ENCODE measurements around the gene RNF113A. TPM values are rescaled to one million over a fixed set of nuclear protein-coding genes. Genes with fewer than 3 reads are reported as not detected.
"Not testable (repeated sequence)": the region's sequence is repeated elsewhere in the genome, so short reads cannot be mapped to it uniquely, and the experiment has no call there.

RNF113A gene
- total RNA-seq, 1 donor from 2014 or later: 9.7 TPM

DNA sequence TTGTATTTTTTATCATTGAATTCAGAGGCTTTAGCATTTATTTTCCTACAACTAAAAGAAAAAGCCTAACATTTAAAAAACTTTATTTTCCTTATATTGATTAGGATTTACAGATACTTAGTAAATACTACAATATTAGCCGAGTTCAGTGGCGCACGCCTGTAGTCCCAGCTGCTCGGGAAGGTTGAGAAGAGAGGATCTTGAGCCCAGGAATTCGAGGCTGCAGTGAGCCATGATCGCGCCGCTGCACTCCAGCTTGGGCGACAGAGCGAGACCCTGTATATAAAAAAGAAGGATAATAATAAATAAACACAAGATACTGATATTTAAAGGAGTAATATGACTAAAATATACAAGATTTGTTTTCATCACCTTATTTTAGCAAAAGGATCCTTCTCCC lies 18.1 kb downstream of the RNF113A start:
- Mint-ChIP-seq H3K36me3 (peaks cover 13% of the 10 kb centered on the region), H3K4me1 (peaks cover 12% of the 10 kb centered on the region), H3K9me3 (peaks cover 22% of the 10 kb centered on the region), H3K27me3 (ENCODE audit: low read depth) (peaks cover 5% of the 10 kb centered on the region), H3K4me3 (peak overlapping the region; percentile 96), H3K27ac (peak overlapping the region; percentile 99)
- TF ChIP-seq, protein P1, sequence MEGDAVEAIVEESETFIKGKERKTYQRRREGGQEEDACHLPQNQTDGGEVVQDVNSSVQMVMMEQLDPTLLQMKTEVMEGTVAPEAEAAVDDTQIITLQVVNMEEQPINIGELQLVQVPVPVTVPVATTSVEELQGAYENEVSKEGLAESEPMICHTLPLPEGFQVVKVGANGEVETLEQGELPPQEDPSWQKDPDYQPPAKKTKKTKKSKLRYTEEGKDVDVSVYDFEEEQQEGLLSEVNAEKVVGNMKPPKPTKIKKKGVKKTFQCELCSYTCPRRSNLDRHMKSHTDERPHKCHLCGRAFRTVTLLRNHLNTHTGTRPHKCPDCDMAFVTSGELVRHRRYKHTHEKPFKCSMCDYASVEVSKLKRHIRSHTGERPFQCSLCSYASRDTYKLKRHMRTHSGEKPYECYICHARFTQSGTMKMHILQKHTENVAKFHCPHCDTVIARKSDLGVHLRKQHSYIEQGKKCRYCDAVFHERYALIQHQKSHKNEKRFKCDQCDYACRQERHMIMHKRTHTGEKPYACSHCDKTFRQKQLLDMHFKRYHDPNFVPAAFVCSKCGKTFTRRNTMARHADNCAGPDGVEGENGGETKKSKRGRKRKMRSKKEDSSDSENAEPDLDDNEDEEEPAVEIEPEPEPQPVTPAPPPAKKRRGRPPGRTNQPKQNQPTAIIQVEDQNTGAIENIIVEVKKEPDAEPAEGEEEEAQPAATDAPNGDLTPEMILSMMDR (IDR thresholded peaks at IDR 0.05; ENCODE audit: unreplicated experiment): no peak
- DNase-seq (ENCODE audit: low spot score in 2 of 2, unreplicated experiment in 2 of 2): no peak

DNA sequence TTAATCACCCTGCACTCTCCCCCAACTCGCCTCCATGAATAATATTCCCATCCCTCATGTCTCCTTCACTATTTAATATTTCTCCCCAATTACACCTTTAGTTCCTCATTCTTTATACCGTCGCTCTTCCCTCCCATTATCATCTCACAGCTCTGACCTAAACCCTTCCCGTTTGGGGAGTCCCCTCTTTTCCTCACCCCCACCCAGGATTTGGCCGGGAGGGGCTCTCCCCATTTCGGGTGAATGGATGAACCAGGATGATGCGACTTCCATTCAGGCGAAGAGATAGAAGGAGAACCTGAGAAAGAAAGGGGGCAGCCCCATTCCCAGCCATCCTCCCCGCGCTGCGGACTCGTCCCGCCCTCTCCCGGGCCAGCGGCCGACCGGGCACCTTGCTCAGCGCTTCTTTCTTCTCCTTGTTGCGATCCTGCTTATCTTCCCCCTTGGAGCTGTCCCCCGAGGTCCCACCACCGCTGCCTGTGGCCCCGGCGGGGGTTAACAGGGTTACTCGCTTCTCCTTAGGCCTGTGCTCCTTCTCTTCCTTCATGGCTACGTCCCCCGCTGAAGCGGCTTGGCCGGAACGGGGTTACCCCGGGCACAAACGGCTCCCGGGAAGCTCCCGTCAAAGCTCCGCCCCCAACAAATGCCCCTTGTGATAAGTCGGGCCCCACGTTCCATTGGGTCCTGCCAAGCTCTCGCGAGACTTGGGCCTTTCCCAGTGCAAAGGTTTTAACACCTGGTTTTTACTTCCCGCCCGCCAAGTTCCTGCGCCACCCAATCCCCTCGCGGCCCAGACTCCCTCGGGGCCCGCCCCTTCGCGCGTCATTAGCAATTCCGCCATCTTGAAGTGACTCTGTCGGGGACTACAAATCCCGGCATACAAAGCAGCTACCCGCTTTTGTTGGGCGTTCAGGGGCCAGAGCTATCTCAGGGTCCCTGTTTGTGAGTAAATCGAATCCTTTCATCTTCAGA lies 18.9 kb downstream of the RNF113A start, which contains the start of gene UPF3B:
UPF3B (minus strand) TSS at position 582 of the 972 bp plus-strand sequence; CDS start at position 547, 35 bp downstream.
- peaks cover 12% of the 10 kb centered on the region for H3K4me1 Mint-ChIP-seq
- peaks cover 16% of the 10 kb centered on the region for H3K36me3 Mint-ChIP-seq
- H3K4me3 Mint-ChIP-seq: peak within 1 kb of the TSS; percentile 96
- peaks cover 2% of the 10 kb centered on the region for H3K27me3 Mint-ChIP-seq (ENCODE audit: low read depth)
- DNase-seq (ENCODE audit: low spot score in 2 of 2, unreplicated experiment in 2 of 2): peak; percentile 88 to 93
- TF ChIP-seq, protein P1 (IDR thresholded peaks at IDR 0.05; ENCODE audit: unreplicated experiment): no peak
- H3K9me3 Mint-ChIP-seq: peaks cover 25% of the 10 kb centered on the region
- peak within 1 kb of the TSS; percentile 99 for H3K27ac Mint-ChIP-seq

DNA sequence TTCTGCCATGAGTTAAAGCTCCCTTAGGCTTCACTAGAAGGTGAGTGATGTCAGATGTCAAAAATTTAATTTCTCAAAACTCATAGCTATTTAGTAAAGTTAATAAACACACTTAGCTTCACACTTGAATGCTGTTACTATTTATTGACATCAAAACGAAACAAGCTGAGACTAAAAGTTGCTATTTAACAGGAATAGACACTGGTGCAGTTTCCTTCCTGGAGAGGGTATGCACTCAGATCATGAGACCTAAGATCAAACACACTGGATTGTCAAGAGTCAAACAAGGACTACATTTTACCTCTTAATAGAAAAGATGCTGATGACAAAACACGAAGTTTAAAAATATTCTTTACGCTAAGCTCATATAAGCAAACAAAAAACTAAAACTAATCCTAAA lies 37.6 kb downstream of the RNF113A start:
- no peak for DNase-seq (ENCODE audit: low spot score in 2 of 2, unreplicated experiment in 2 of 2)
- peaks cover 28% of the 10 kb centered on the region for H3K9me3 Mint-ChIP-seq
- H3K36me3 Mint-ChIP-seq: peaks cover 44% of the 10 kb centered on the region
- TF ChIP-seq, protein P1 (IDR thresholded peaks at IDR 0.05; ENCODE audit: unreplicated experiment): no peak
- H3K27ac Mint-ChIP-seq: no peak overlapping the region
- no peak overlapping the region for H3K4me3 Mint-ChIP-seq
- no peaks in the 10 kb centered on the region for H3K4me1 Mint-ChIP-seq
- H3K27me3 Mint-ChIP-seq (ENCODE audit: low read depth): no peaks in the 10 kb centered on the region

DNA sequence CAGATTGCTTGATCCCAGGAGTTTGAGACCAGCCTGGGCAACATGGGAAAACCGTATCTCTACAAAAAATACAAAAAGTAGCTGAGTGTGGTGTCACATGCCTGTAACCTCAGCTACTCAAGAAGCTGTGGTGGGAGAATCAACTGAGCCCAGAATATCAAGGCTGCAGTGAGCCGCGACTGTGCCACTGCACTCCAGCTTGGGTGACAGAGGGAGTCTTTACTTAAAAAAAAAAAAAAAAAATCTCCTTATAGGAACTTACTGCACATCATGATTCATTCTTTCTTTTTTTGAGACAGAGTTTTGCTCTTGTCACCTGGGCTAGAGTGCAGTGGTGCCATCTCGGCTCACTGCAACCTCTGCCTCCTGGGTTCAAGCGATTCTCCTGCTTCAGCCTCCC lies 43.1 kb downstream of the RNF113A start:
- H3K9me3 Mint-ChIP-seq: peaks cover 14% of the 10 kb centered on the region
- H3K36me3 Mint-ChIP-seq: peaks cover 20% of the 10 kb centered on the region
- H3K4me1 Mint-ChIP-seq: no peaks in the 10 kb centered on the region
- H3K27me3 Mint-ChIP-seq (ENCODE audit: low read depth): no peaks in the 10 kb centered on the region
- H3K4me3 Mint-ChIP-seq: no peak overlapping the region
- H3K27ac Mint-ChIP-seq: no peak overlapping the region
- TF ChIP-seq, protein P1 (IDR thresholded peaks at IDR 0.05; ENCODE audit: unreplicated experiment): no peak
- no peak for DNase-seq (ENCODE audit: low spot score in 2 of 2, unreplicated experiment in 2 of 2)

DNA sequence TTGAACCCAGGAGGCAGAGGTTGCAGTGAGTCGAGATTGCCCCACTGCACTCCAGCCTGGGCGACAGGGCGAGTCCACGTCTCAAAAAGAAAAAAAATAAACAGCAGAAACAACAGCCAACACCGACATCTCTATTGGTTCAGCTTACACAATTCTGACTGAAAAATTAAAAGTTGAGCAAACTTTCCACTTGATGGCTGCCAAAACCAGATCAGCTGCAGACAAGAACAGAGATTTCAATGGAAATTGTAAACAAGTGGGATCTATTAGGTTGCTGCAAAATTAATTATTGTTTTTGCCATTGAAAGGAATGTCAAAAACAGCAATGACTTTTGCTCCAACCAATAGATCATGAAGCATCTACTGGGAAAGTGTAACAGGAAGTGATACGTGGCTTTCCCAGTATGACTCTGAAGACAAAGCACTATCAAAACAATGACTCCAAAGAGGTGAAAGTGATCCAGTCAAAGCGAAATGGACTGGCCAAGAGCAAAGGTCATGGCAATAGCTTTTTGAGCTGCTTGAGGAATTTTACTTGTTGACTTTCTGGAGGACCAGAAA lies 45.1 kb downstream of the RNF113A start:
- no peak for DNase-seq (ENCODE audit: low spot score in 2 of 2, unreplicated experiment in 2 of 2)
- no peaks in the 10 kb centered on the region for H3K27me3 Mint-ChIP-seq (ENCODE audit: low read depth)
- no peak overlapping the region for H3K4me3 Mint-ChIP-seq
- peaks cover 15% of the 10 kb centered on the region for H3K36me3 Mint-ChIP-seq
- no peak overlapping the region for H3K27ac Mint-ChIP-seq
- TF ChIP-seq, protein P1 (IDR thresholded peaks at IDR 0.05; ENCODE audit: unreplicated experiment): no peak
- H3K4me1 Mint-ChIP-seq: no peaks in the 10 kb centered on the region
- H3K9me3 Mint-ChIP-seq: peaks cover 14% of the 10 kb centered on the region

- H3K4me1 Mint-ChIP-seq; H3K27me3 Mint-ChIP-seq (ENCODE audit: low read depth); H3K27ac Mint-ChIP-seq; DNase-seq (ENCODE audit: low spot score in 2 of 2, unreplicated experiment in 2 of 2); H3K36me3 Mint-ChIP-seq; H3K9me3 Mint-ChIP-seq; H3K4me3 Mint-ChIP-seq: not testable (repeated sequence)
Observed at GRCh38 chrX:119824221-119824620, 47.3 kb downstream of the RNF113A start.

- not testable (repeated sequence) for H3K9me3 Mint-ChIP-seq; DNase-seq (ENCODE audit: low spot score in 2 of 2, unreplicated experiment in 2 of 2); H3K36me3 Mint-ChIP-seq; H3K27ac Mint-ChIP-seq; H3K4me3 Mint-ChIP-seq; H3K27me3 Mint-ChIP-seq (ENCODE audit: low read depth); H3K4me1 Mint-ChIP-seq
Observed at GRCh38 chrX:119821703-119822102, 49.8 kb downstream of the RNF113A start.

Data from mesothelial cell of epicardium (in vitro differentiated cells).